DOHH2 (cell line): ENCODE measurements around the gene CDH4.

ENCODE experiments used
- H3F3A ChIP-seq: fragments of 200-600 bp; sonication (generic), shearing (Covaris generic); 2 replicates; pipeline ENCODE4 v1.6.0; 2016; ENCODE audit warnings: antibody characterized with exemption, mild to moderate bottlenecking; ENCODE audit not compliant: control insufficient read depth, insufficient read depth
- H3K27ac ChIP-seq: fragments of 200-600 bp; sonication (generic); 2 replicates; pipeline ENCODE4 v1.5.1; 2014; ENCODE audit warnings: low read depth, mild to moderate bottlenecking, low read length, moderate library complexity
- H3K27me3 ChIP-seq: fragments of 200-600 bp; sonication (generic); 2 replicates; pipeline ENCODE4 v1.6.1; 2014; ENCODE audit warnings: mild to moderate bottlenecking, low read length, mixed read lengths; ENCODE audit not compliant: control insufficient read depth
- H3K36me3 ChIP-seq: fragments of 200-600 bp; sonication (generic); 2 replicates; pipeline ENCODE4 v1.6.1; 2014; ENCODE audit warnings: mild to moderate bottlenecking, low read length, moderate library complexity, mixed read lengths; ENCODE audit not compliant: control insufficient read depth
- H3K4me1 ChIP-seq: fragments of 200-600 bp; sonication (generic); 2 replicates; pipeline ENCODE4 v1.6.1; 2014; ENCODE audit warnings: mild to moderate bottlenecking, low read length, mixed read lengths; ENCODE audit not compliant: control insufficient read depth
- H3K4me2 ChIP-seq: fragments of 200-600 bp; sonication (generic); 2 replicates; pipeline ENCODE4 v1.6.0; 2014; ENCODE audit warnings: mild to moderate bottlenecking, low read length, moderate library complexity
- H3K4me3 ChIP-seq: fragments of 200-600 bp; sonication (generic); 2 replicates; pipeline ENCODE4 v1.5.1; 2014; ENCODE audit warnings: mild to moderate bottlenecking, low read length, mixed read lengths
- H3K79me2 ChIP-seq: fragments of 200-600 bp; sonication (generic); 2 replicates; pipeline ENCODE4 v1.6.1; 2014; ENCODE audit warnings: mild to moderate bottlenecking, low read length, mixed read lengths; ENCODE audit not compliant: control insufficient read depth
- H3K9me2 ChIP-seq: fragments of 200-600 bp; sonication (generic); replicated peaks from 2 replicates; pipeline ENCODE4 v1.6.1; 2014; ENCODE audit warnings: mild to moderate bottlenecking, low read length, mixed read lengths; ENCODE audit not compliant: control insufficient read depth
- H3K9me3 ChIP-seq: fragments of 200-600 bp; sonication (generic); 2 replicates; pipeline ENCODE4 v1.6.1; 2014; ENCODE audit warnings: antibody characterized with exemption, low read length, mixed read lengths; ENCODE audit not compliant: control insufficient read depth, insufficient read depth
- H4K20me1 ChIP-seq: fragments of 200-600 bp; sonication (generic); 2 replicates; pipeline ENCODE4 v1.6.0; 2014; ENCODE audit warnings: low read depth, mild to moderate bottlenecking, antibody characterized with exemption, low read length, moderate library complexity; ENCODE audit not compliant: control insufficient read depth, insufficient read depth
- CTCF ChIP-seq: fragments of 200-600 bp; sonication (generic); IDR thresholded peaks from one replicate; pipeline ENCODE4 v1.5.1; 2014; ENCODE audit warnings: antibody characterized with exemption, mild to moderate bottlenecking, low read depth, low read length; ENCODE audit not compliant: poor library complexity, severe bottlenecking
- EZH2phosphoT487 ChIP-seq: fragments of 200-600 bp; sonication (generic); IDR thresholded peaks from 2 replicates; pipeline ENCODE4 v1.6.1; 2017; ENCODE audit warnings: borderline replicate concordance, mild to moderate bottlenecking, antibody characterized with exemption, low read length, moderate library complexity, mixed read lengths

Gene CDH4

GRCh38 chr20:61621035-61621730 is 369.1 kb downstream of the CDH4 start:
- no peaks in the 10 kb centered on the region for H3K36me3 ChIP-seq
- no peaks in the 10 kb centered on the region for H3K9me3 ChIP-seq
- H3K4me1 ChIP-seq, result no peaks in the 10 kb centered on the region
- no peak overlapping the region for H3K4me2 ChIP-seq
- TF ChIP-seq CTCF, result no peak
- no peak for TF ChIP-seq EZH2phosphoT487
- no peak overlapping the region for H3K4me3 ChIP-seq
- no peaks in the 10 kb centered on the region for H3K9me2 ChIP-seq
- no peaks in the 10 kb centered on the region for H3K79me2 ChIP-seq
- H3K27me3 ChIP-seq, result no peaks in the 10 kb centered on the region
- H3K27ac ChIP-seq, result no peak overlapping the region
- no peaks in the 10 kb centered on the region for H3F3A ChIP-seq
- no peaks in the 10 kb centered on the region for H4K20me1 ChIP-seq

- Histone ChIP-seq H3F3A (no peaks in the 10 kb centered on the region), H3K79me2 (no peaks in the 10 kb centered on the region), H3K27ac (no peak overlapping the region), H3K9me2 (no peaks in the 10 kb centered on the region), H3K36me3 (no peaks in the 10 kb centered on the region), H3K27me3 (no peaks in the 10 kb centered on the region), H3K4me1 (no peaks in the 10 kb centered on the region), H4K20me1 (no peaks in the 10 kb centered on the region), H3K9me3 (no peaks in the 10 kb centered on the region), H3K4me2 (no peak overlapping the region), H3K4me3 (no peak overlapping the region)
- TF ChIP-seq CTCF, result no peak
- TF ChIP-seq EZH2phosphoT487, result no peak
Measured at GRCh38 chr20:61621852-61622251, 369.8 kb downstream of the CDH4 start.

- H3K4me3 ChIP-seq, result no peak overlapping the region
- no peaks in the 10 kb centered on the region for H3K9me2 ChIP-seq
- H3K9me3 ChIP-seq, result no peaks in the 10 kb centered on the region
- H3K27ac ChIP-seq, result no peak overlapping the region
- TF ChIP-seq EZH2phosphoT487, result no peak
- TF ChIP-seq CTCF, result no peak
- H3F3A ChIP-seq, result no peaks in the 10 kb centered on the region
- no peaks in the 10 kb centered on the region for H4K20me1 ChIP-seq
- no peak overlapping the region for H3K4me2 ChIP-seq
- H3K4me1 ChIP-seq, result no peaks in the 10 kb centered on the region
- H3K36me3 ChIP-seq, result no peaks in the 10 kb centered on the region
- no peaks in the 10 kb centered on the region for H3K27me3 ChIP-seq
- H3K79me2 ChIP-seq, result no peaks in the 10 kb centered on the region
Measured at GRCh38 chr20:61623451-61623850, 371.4 kb downstream of the CDH4 start.
